Inferior parietal cortex (tissue), 1 donor: ENCODE data around the gene TTBK2.
"Not testable (repeated sequence)": the region's sequence is repeated elsewhere in the genome, so short reads cannot be mapped to it uniquely, and the experiment has no call there.

Experiments used
- DNase-seq: peaks from one replicate; pipeline ENCODE4 v3.0.0-alpha.2; 2016; ENCODE audit errors: extremely low spot score

Gene TTBK2

DNA sequence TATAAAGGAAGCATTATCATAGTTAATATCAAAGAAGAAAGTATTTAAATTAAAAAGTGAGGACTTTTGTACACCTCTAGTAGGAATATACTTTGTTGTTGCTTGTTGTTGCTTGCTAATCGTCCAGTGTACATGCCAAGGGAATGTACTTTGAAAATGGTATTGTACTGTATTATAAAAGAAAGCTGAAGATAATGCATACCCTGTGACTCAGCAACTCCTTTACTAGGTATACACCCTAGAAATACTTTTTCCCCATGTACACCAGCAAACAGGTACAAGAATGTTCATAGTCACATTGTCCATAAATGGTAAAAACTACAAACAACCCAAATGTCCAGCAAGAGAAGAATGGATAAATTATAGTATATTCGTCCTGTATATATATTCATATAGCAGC lies 12.0 kb downstream of the TTBK2 start:
- DNase-seq = no peak

DNA sequence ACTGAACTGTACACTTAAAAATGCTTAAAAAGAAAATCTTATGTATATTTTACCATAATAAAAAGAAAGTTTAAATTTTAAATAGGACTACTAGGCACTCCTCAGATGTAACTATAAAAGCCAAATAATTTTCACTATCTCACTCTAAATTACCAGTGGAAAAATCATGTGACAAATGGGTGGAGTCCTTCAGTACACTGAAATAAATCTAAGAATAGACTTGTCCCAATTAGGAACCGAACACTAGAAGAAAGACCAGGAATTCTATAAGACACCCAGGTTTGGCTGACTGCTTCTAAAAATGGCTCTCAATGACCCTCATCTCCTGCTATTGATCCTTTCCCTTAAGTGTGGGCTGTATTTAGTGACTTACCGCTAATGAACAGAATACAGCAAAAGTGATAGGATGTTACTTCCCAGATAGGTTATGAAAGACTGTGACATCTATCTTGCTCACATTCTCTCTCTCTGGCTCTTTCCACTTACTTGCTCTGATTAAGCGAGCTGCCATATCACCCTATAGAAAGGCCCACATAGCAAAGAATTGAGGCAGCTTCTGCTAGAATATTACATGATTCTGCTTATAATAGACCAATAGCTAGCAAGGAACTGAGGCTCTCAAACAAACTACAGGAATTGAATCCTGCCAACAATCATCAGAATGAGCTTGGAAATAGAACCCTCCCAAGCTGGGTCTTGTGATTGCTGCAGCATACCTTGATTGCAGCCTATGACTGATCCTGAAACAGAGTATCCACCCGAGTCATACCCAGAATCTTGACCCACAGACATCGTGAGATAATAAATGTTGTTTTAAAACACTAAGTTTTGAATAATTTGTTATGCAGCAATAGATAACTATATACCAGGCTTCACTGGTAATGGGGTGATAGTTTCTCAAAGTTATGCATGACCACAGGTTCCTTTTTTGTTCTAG lies 16.9 kb downstream of the TTBK2 start:
- no peak for DNase-seq

- DNase-seq = not testable (repeated sequence)
Observed at GRCh38 chr15:42893911-42894310, 26.7 kb downstream of the TTBK2 start.

DNA sequence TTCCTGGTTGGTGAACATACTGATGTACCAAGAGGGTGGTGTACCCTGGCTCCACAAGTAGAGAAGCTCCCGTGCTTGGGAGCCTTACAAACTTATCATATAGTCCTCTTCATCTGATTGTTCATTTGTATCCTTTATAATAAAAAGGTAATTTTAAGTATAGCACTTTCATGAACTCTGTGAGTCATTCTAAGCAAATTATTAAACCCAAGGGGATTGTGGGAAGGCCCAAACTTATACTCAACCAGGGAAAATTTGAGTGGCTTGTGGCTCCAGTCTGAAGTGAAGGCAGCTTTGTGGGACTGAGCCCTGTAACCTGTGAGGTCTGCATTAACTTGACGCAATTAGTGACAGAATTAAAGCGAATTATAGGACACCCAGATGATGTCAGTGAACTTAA lies 29.0 kb downstream of the TTBK2 start:
- no peak for DNase-seq

- no peak for DNase-seq
Observed at GRCh38 chr15:42890161-42890913, 30.2 kb downstream of the TTBK2 start.

DNA sequence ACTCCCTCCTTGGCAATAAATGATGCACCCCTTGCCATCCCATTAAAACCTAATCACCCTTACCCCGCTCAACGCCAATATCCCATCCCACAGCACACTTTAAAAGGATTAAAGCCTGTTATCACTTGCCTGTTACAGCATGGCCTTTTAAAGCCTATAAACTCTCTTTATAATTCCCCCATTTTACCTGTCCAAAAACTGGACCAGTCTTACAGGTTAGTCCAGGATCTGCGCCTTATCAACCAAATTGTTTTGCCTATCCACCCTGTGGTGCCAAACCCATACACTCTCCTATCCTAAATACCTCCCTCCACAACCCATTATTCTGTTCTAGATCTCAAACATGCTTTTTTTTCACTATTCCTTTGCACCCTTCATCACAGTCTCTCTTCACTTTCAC lies 33.2 kb downstream of the TTBK2 start:
- DNase-seq = not testable (repeated sequence)

GRCh38 chr15:42880121-42880520 lies 40.5 kb downstream of the TTBK2 start:
- no peak for DNase-seq

DNA sequence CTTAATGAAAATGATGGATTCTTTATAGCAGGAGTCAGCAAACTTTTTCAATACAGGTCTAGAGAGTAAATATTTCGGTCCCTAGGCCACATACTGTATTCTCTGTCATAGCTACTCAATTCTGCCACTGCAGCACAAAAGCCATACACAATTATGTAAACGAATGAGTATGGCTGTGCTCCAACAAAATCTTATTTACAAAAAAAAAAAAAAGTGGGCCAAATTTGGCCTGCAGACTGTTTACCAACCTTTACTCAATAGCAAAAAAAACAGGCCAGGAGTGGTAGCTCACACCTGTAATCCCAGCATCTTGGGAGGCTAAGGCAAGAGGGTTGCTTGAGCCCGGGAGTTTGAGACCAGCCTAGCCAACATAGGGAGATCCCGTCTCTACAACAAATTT lies 41.1 kb downstream of the TTBK2 start:
- DNase-seq = no peak

DNA sequence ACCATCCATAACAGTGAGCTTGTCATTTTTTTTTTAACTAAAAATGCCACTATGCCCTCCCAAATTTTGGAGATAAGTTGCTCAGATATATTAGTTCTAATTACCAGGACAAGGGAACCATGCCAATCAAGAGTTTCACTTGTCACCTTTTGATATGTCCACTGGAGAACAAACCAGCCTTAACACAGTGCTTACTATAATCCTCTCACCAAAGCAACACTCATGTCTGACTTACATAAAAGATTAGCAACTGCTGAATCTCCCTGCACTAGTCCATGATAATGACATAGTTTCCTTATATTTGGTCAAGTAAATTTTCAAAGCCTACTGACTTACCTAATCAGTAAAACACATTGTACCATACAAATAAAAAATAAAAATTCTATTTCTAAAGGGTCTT lies 44.4 kb downstream of the TTBK2 start:
- no peak for DNase-seq

- DNase-seq = no peak
Observed at GRCh38 chr15:42868683-42869082, 51.9 kb downstream of the TTBK2 start.

DNA sequence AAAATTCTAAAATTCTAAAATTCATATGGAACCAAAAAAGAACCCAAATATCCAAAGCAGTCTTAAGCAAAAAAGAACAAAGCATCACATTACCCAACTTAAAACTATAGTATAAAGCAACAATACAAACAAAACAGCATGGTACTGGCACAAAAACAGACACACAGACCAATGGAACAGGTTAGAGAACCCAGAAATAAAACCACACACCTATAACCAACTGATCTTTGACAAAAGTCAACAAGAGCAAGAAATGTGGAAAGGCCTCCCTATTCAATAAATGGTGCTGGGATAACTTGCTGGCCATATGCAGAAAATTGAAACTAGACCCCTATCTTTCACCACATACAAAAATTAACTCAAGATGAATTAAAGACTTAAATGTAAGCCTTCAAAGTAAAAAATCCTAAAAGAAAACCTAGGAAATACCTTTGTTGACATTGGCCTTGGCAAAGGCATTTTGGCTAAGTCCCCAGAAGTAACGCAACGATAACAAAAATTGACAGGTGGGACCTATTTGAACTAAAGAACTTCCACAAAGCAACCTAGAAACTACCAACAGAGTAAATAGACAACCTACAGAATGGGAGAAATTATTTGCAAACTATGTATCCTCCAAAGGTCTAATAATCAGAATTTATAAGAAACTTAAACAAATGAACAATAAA lies 56.9 kb downstream of the TTBK2 start:
- no peak for DNase-seq

DNA sequence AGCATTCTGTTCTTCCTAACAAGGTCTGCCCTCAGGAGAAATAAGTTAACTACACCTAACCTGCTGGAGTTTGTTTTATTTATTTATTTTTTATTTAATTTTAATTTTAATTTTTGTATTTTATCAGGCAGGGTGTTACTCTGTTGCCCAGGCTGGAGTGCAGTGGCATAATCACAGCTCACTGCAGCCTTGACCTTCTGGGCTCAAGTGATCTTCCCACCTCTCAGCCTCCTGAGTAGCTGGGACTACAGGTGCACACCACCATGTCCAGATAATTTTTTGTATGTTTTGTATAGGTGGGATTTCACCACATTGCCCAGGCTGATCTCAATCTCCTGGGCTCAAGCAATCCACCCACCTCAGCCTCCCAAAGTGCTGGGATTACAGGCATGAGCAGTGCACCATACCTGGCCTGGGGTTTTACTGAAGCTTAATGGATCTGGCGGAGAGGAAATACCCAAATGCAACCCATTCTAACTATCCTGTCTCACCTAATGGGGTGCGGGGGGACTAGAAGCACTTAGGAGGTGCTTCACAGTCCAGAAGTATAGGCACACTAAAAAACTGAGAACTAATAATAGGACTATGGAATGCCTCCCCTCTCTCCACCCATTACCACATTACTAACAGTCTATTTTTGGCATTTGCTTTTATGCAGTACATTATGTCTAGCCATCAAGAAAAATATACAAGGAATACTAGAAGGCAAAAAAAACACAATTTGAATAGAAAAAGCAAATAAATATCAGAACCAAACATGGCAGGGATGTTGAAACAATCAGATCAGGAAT lies 61.4 kb downstream of the TTBK2 start:
- no peak for DNase-seq

DNA sequence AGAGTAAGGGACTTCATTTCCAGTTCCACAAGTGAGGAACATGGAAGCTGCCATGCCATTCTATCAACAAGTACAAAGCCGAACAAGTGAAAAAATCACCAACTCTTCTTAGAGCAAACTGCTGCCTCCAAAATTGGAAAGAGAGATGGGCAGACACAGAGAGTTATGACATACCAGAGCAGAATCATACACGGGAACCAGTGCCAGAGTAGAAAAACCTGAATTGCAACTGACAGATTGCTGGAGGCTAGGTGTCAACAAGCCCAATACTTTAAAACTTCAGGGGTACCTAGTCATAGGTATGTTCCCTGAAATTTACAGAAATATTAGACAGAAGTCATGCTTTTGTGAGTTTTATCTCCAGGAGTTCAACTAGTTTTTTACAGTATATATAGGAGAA lies 62.0 kb downstream of the TTBK2 start:
- DNase-seq = no peak

DNA sequence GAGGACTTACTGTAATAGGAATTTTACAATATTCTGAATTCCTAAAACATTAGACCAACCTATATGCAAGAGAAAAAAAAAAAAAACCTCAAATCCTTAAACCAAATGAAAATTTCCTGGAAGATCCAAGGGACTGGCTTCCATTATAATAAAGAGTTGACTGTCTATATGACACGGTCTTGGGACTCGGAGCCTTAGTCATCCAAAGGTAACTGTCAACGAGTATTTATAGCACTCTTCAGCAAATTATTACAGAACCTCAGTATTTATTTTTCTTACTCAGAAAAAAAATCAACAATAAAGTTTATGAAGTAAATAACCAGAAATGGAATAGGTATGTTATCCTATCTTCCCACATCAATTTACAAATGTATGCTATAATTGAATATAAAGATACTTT lies 66.0 kb downstream of the TTBK2 start:
- no peak for DNase-seq

DNA sequence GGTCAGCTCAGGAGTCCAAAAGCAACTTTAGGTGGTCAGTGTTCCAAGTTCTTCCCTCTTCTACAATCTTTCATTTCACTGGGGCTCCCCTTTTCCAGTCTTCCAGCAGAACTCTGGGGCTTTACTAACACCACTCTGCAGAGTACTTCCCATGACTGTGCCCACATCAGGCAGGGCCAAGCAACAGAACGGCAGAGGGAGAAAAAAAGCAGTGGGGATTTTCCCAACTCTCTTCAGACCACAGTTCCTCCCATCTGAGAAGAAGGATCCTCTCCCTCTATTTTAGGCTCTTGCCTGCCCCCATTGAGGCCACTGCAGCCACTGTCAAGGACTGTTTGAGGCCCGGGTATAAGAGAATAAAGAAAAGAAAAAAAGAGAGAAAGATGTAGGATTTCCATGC lies 70.7 kb downstream of the TTBK2 start:
- DNase-seq = no peak

DNA sequence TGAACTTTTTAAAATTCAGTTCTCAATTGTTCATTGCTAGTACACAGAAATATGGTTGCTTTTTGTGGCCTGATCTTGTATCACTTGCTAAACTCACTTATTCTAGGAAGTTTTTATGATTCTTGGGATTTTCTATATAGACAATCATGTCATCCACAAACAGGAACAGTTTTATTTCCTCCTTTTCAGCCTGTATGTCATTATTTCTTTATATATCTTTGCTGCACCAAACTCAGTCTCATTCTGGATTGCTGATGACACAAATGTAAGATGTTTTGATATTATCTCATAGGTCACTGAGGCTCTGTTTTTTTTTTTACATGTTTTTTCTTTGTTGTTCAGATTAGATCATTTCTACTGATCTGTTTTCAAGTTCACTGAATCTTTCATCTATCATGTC lies 71.7 kb downstream of the TTBK2 start:
- no peak for DNase-seq

GRCh38 chr15:42846647-42847046 lies 73.9 kb downstream of the TTBK2 start:
- no peak for DNase-seq

DNA sequence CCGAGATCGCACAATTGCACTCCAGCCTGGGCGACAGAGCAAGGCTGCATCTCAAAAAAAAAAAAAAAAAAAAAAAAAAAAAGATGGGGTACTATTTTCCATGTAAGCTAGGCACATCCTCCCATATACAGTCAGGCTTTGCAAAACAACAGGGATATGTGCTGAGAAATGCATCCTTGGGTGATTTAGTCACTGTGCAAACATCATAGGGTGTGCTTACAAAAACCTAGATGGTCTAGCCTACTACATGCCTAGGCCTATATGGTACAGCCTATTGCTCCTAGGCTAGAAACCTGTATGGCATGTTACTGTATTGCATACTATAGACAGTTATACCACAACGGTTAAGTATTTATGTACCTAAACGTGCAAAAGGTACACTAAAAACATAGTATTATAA lies 75.0 kb downstream of the TTBK2 start:
- no peak for DNase-seq

GRCh38 chr15:42843699-42844098 lies 76.9 kb downstream of the TTBK2 start:
- DNase-seq = no peak

DNA sequence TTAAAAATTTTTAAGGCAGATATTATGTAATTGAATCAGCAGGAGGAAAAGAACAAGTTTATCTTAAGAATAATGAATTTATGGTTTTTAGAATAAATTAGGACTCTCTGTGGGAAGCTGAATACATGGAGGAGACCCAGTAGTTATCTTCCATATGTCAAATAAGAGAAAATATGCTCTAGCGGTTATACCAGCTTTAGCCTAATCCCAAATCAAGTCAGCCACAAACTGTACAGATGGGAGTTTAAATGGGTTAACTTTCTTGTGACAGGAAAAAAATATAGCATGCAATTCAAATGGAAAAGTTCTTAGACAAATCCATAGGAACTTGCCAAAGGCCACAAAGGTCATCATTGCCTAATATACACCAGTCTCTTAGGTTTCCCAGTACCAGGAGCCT lies 84.3 kb downstream of the TTBK2 start:
- DNase-seq = no peak

GRCh38 chr15:42832576-42832975 lies 88.0 kb downstream of the TTBK2 start:
- no peak for DNase-seq
